ENCODE measurements around the gene ALDH1A1. TPM values are rescaled to one million over a fixed set of nuclear protein-coding genes. Genes with fewer than 3 reads are reported as not detected.

The ALDH1A1 gene
- total RNA-seq, 1 experiment from 2014 or later = 2.3 TPM

DNA sequence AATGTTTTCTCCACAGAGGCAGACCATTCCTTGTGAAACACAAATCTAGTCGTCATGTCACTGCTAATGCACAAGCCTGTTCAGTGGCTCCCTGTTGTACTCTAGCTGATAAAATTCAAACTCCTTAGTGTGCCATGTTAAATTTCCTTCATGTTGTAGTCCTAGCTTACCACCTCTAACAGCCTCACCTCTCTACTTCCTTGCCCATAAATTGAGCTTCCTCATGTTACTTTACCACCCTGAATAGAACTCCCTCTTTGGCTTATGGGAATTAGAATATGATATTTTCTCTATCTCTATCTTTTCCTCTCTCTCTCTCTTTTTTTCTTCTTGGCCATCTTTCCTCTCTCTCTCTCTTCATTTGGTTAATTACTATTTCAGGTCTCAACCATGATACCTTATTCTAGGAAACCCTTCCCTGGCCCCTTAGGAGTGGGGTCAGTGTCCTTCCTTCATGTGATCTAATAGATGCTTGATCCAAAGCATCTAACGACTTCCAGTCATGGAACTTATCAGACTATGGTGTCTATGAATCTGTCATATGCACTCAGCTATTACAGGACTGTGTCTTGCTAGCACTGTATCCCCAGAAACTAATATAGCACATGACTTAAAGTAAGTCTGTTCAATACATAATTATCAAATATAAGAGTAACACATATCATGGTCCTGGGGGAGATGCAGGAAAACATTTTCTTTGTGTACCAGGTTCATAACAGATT, 31.5 kb upstream of the ALDH1A1 start:
- no peaks in the 10 kb centered on the region for H3F3A ChIP-seq (ENCODE audit: insufficient read depth, low read depth)
- no peak overlapping the region for H3K4me2 ChIP-seq
- H3K36me3 ChIP-seq (ENCODE audit: low read depth) = no peaks in the 10 kb centered on the region
- no peaks in the 10 kb centered on the region for H3K27me3 ChIP-seq (ENCODE audit: insufficient read depth, low read depth)
- ChIA-PET CTCF (interaction anchor here (0.6 kb wide), 1 partner anchor 126 kb away, joined by 3 read pairs; no protein-coding TSS in a partner anchor), POLR2A (ENCODE audit: unreplicated experiment) (no interaction called here)
- intact Hi-C loops (cut with micrococcal nuclease; ENCODE audit: unreplicated experiment) = loop anchor here (5.0 kb wide), 2 partner anchors 38 to 193 kb away; no protein-coding TSS in a partner anchor
- H3K4me3 ChIP-seq = no peak overlapping the region
- no peak overlapping the region; the same call in 1 of the 2 replicates for H2AFZ ChIP-seq
- TF ChIP-seq, protein P1, sequence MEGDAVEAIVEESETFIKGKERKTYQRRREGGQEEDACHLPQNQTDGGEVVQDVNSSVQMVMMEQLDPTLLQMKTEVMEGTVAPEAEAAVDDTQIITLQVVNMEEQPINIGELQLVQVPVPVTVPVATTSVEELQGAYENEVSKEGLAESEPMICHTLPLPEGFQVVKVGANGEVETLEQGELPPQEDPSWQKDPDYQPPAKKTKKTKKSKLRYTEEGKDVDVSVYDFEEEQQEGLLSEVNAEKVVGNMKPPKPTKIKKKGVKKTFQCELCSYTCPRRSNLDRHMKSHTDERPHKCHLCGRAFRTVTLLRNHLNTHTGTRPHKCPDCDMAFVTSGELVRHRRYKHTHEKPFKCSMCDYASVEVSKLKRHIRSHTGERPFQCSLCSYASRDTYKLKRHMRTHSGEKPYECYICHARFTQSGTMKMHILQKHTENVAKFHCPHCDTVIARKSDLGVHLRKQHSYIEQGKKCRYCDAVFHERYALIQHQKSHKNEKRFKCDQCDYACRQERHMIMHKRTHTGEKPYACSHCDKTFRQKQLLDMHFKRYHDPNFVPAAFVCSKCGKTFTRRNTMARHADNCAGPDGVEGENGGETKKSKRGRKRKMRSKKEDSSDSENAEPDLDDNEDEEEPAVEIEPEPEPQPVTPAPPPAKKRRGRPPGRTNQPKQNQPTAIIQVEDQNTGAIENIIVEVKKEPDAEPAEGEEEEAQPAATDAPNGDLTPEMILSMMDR (conservative IDR thresholded peaks at IDR 0.05) = no peak
- TF ChIP-seq EZH2 (IDR thresholded peaks at IDR 0.05; ENCODE audit: low read depth) = no peak
- H3K27ac ChIP-seq = no peak overlapping the region
- H3K79me2 ChIP-seq (ENCODE audit: low read depth) = no peaks in the 10 kb centered on the region
- no peaks in the 10 kb centered on the region for H3K9me2 ChIP-seq (ENCODE audit: insufficient read depth)
- no TSS peak for BruUV-seq (replicated peaks)
- no peaks in the 10 kb centered on the region for H4K20me1 ChIP-seq (ENCODE audit: insufficient read depth)
- no peak for DNase-seq
- no peaks in the 10 kb centered on the region for H3K9me3 ChIP-seq (ENCODE audit: insufficient read depth, low read depth)
- peaks cover 3% of the 10 kb centered on the region for H3K4me1 ChIP-seq (replicated peaks; ENCODE audit: insufficient read depth)

DNA sequence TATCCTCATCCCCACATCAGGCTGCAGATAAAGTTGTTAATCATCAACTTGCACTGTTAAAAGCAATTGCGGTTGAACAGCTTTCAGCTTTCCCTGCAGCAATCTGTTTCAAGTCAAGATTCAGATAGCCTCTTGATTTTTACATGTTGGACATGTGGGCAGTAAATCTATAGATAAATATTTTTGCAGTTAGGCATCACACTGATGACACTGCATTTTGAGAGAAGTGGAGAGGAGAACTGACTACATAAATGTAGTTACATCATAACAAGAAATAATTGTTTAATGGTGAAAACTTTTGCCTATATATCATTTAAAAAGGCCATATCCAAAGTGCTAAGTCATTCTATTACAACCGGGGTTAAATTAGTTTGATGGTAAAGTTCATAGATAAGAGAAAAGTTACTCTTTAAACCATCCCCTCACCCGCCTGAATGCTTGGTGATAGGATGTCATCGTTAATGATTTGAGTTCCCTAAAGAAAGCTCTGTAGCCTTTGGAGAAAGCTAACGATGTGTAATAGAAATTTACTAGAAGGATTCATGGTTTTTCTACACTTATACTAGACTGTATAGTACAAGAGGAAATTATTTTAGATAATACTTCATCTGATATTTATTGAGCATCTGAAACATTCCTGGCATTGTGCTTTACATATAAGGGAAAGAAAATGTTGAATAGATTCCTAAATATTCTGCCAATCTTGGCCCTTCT, 30.8 kb upstream of the ALDH1A1 start:
- H3K79me2 ChIP-seq (ENCODE audit: low read depth) = no peaks in the 10 kb centered on the region
- CTCF ChIA-PET = no interaction called here
- no peaks in the 10 kb centered on the region for H3K27me3 ChIP-seq (ENCODE audit: insufficient read depth, low read depth)
- POLR2A ChIA-PET (ENCODE audit: unreplicated experiment) = no interaction called here
- H3K4me3 ChIP-seq = no peak overlapping the region
- no peak overlapping the region for H3K4me2 ChIP-seq
- intact Hi-C loops (cut with micrococcal nuclease; ENCODE audit: unreplicated experiment) = loop anchor here (5.0 kb wide), 2 partner anchors 39 to 194 kb away; no protein-coding TSS in a partner anchor
- no peak for DNase-seq
- peaks cover 9% of the 10 kb centered on the region for H3K4me1 ChIP-seq (replicated peaks; ENCODE audit: insufficient read depth)
- H3K27ac ChIP-seq = no peak overlapping the region
- no peaks in the 10 kb centered on the region for H4K20me1 ChIP-seq (ENCODE audit: insufficient read depth)
- no peaks in the 10 kb centered on the region for H3K9me2 ChIP-seq (ENCODE audit: insufficient read depth)
- no peak for TF ChIP-seq EZH2 (IDR thresholded peaks at IDR 0.05; ENCODE audit: low read depth)
- TF ChIP-seq, protein P1 (conservative IDR thresholded peaks at IDR 0.05) = no peak
- no peaks in the 10 kb centered on the region for H3K9me3 ChIP-seq (ENCODE audit: insufficient read depth, low read depth)
- H2AFZ ChIP-seq = no peak overlapping the region
- H3K36me3 ChIP-seq (ENCODE audit: low read depth) = no peaks in the 10 kb centered on the region
- BruUV-seq (replicated peaks) = no TSS peak
- H3F3A ChIP-seq (ENCODE audit: insufficient read depth, low read depth) = no peaks in the 10 kb centered on the region

DNA sequence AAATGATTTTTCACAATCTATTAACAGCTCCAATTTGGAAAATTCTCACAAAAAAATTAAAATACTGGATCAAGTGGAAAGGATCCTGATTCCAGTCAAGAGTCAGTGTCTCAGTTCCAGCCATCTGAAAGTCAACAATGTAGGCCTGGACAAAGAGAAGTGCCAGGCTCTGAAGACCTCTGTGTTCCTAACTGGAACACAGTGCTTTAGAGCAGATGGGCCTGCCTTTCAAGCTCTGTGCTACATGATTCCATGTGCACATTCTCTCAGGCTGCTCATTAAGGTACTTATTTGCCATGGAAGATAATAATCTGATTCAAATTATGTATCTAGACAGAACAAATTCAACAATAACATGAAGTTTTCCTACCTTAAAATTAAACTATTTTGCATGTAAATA, 30.2 kb upstream of the ALDH1A1 start:
- no peak overlapping the region for H3K4me2 ChIP-seq
- POLR2A ChIA-PET (ENCODE audit: unreplicated experiment) = interaction anchor here (0.6 kb wide), 1 partner anchor 1378 kb away, joined by 4 read pairs; no protein-coding TSS in a partner anchor

More for the DNA sequence above, 30.2 kb upstream of the ALDH1A1 start:
- H3F3A ChIP-seq (ENCODE audit: insufficient read depth, low read depth) = no peaks in the 10 kb centered on the region
- BruUV-seq (replicated peaks) = no TSS peak
- intact Hi-C loops (cut with micrococcal nuclease; ENCODE audit: unreplicated experiment) = loop anchor here (5.0 kb wide), 2 partner anchors 39 to 194 kb away; no protein-coding TSS in a partner anchor
- H2AFZ ChIP-seq = no peak overlapping the region
- H3K4me1 ChIP-seq (replicated peaks; ENCODE audit: insufficient read depth) = peaks cover 9% of the 10 kb centered on the region
- H3K4me3 ChIP-seq = no peak overlapping the region
- H3K79me2 ChIP-seq (ENCODE audit: low read depth) = no peaks in the 10 kb centered on the region
- CTCF ChIA-PET = no interaction called here
- no peak for TF ChIP-seq EZH2 (IDR thresholded peaks at IDR 0.05; ENCODE audit: low read depth)
- TF ChIP-seq, protein P1 (conservative IDR thresholded peaks at IDR 0.05) = no peak
- no peaks in the 10 kb centered on the region for H3K9me2 ChIP-seq (ENCODE audit: insufficient read depth)
- H3K36me3 ChIP-seq (ENCODE audit: low read depth) = no peaks in the 10 kb centered on the region
- H3K27ac ChIP-seq = no peak overlapping the region
- no peaks in the 10 kb centered on the region for H4K20me1 ChIP-seq (ENCODE audit: insufficient read depth)
- DNase-seq = no peak
- no peaks in the 10 kb centered on the region for H3K9me3 ChIP-seq (ENCODE audit: insufficient read depth, low read depth)
- H3K27me3 ChIP-seq (ENCODE audit: insufficient read depth, low read depth) = no peaks in the 10 kb centered on the region

Measured in PC-9 (cell line).